A673 (cell line): Measurements from ENCODE around the gene RTN4IP1. TPM values are rescaled to one million over a fixed set of nuclear protein-coding genes. Genes with fewer than 3 reads are reported as not detected.

Source experiments
- BruUV-seq: library from RNA; stranded (reverse); fragments of 400-500 nt; replicated peaks from 2 replicates; lab custom pipeline; 2021; lab: Mats Ljungman, UMichigan
- CTCF ChIA-PET: fragments of 300-600 bp; sonication (Branson Sonifier 250); formaldehyde crosslinking; loops from one replicate; lab custom pipeline; 2022; ENCODE audit warnings: antibody characterized with exemption; lab: Charles Lee
- POLR2A ChIA-PET: fragments of 300-600 bp; sonication (Branson Sonifier 250); formaldehyde crosslinking; loops from one replicate; lab custom pipeline; 2022; ENCODE audit warnings: antibody characterized with exemption; ENCODE audit not compliant: low non-redundant PET; lab: Charles Lee
- DNase-seq: peaks from one replicate; pipeline ENCODE4 v3.0.0-alpha.2; 2015; ENCODE audit warnings: low spot score
- H3K27ac ChIP-seq: fragments of 200-600 bp; sonication (generic); 2 replicates; pipeline ENCODE4 v1.5.1; 2016; ENCODE audit warnings: mixed run types, low read depth, mild to moderate bottlenecking, mixed read lengths, antibody characterized with exemption, low read length; ENCODE audit not compliant: poor library complexity, severe bottlenecking
- H3K27me3 ChIP-seq: fragments of 200-600 bp; sonication (generic); replicated peaks from 2 replicates; pipeline ENCODE4 v1.6.1; 2017; ENCODE audit warnings: mixed run types, low read depth, mild to moderate bottlenecking, mixed read lengths, antibody characterized with exemption, low read length; ENCODE audit not compliant: insufficient read depth, poor library complexity
- H3K36me3 ChIP-seq: fragments of 200-600 bp; sonication (generic); 2 replicates; pipeline ENCODE4 v1.6.1; 2016; ENCODE audit warnings: mixed run types, mild to moderate bottlenecking, mixed read lengths, antibody characterized with exemption, low read length; ENCODE audit not compliant: insufficient read depth, poor library complexity, severe bottlenecking
- H3K4me1 ChIP-seq: fragments of 200-600 bp; sonication (generic); 2 replicates; pipeline ENCODE4 v1.6.1; 2017; ENCODE audit warnings: mixed run types, mild to moderate bottlenecking, mixed read lengths, antibody characterized with exemption, low read length; ENCODE audit not compliant: insufficient read depth, poor library complexity, severe bottlenecking
- H3K4me3 ChIP-seq: fragments of 200-600 bp; sonication (generic); 2 replicates; pipeline ENCODE4 v1.5.1; 2016; ENCODE audit warnings: low read depth, mixed run types, mild to moderate bottlenecking, mixed read lengths, low read length; ENCODE audit not compliant: poor library complexity, severe bottlenecking
- H3K9me3 ChIP-seq: fragments of 200-600 bp; sonication (generic); 2 replicates; pipeline ENCODE4 v1.6.1; 2016; ENCODE audit warnings: mixed run types, low read depth, mild to moderate bottlenecking, mixed read lengths, antibody characterized with exemption, low read length; ENCODE audit not compliant: poor library complexity, severe bottlenecking
- EZH2 ChIP-seq: fragments of 200-600 bp; sonication (generic); IDR thresholded peaks from 2 replicates; pipeline ENCODE4 v1.6.1; 2017; ENCODE audit warnings: borderline replicate concordance, low read depth, mild to moderate bottlenecking, mixed read lengths, antibody characterized with exemption, low read length; ENCODE audit not compliant: poor library complexity, severe bottlenecking
- intact Hi-C: fragments of 100-400 bp; cut with micrococcal nuclease; formaldehyde crosslinking; loops from one replicate; pipeline ENCODE4 v1.10.0; 2022; ENCODE audit not compliant: unreplicated experiment
- total RNA-seq: library from RNA; stranded (reverse); gene quantifications from 2 replicates; pipeline ENCODE4 v1.2.3, GENCODE V29; 2021
- TF ChIP-seq, protein P1 (sequence below): fragments of 300-800, 200-600 bp; sonication (generic); conservative IDR thresholded peaks from 2 replicates; pipeline ENCODE4 v1.5.1; 2017; ENCODE audit warnings: low read depth, mild to moderate bottlenecking, antibody characterized with exemption, low read length, moderate library complexity, mixed read lengths

RTN4IP1 gene
- total RNA-seq, 1 experiment from 2014 or later = 15.7 TPM

DNA sequence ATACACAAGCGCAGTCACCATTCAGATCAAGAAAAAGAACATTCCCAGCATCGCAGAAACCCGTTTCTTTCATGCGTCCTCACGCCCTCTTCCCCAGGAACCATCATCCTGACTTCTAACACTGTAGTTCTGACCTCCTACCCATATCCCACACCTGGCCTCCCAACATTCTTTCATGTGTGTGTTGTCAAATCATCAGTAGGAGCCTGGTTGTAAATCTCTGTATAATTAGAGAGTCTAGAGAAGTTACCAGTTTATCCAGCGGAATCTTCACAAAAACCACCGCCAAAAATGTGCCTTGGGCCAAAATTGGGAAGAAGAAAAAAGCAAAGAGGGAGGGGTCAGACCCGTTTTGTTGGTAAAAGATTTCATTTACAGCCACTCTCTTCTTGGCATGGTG is 91.6 kb downstream of the RTN4IP1 start:
- Histone ChIP-seq H3K36me3 (no peaks in the 10 kb centered on the region), H3K27me3 (no peaks in the 10 kb centered on the region), H3K27ac (no peak overlapping the region), H3K4me1 (peaks cover 15% of the 10 kb centered on the region), H3K4me3 (no peak overlapping the region), H3K9me3 (no peaks in the 10 kb centered on the region)
- BruUV-seq = no TSS peak
- ChIA-PET POLR2A (no interaction called here), CTCF (no interaction called here)
- intact Hi-C loops = no loop called here
- TF ChIP-seq EZH2 = no peak
- TF ChIP-seq, protein P1, sequence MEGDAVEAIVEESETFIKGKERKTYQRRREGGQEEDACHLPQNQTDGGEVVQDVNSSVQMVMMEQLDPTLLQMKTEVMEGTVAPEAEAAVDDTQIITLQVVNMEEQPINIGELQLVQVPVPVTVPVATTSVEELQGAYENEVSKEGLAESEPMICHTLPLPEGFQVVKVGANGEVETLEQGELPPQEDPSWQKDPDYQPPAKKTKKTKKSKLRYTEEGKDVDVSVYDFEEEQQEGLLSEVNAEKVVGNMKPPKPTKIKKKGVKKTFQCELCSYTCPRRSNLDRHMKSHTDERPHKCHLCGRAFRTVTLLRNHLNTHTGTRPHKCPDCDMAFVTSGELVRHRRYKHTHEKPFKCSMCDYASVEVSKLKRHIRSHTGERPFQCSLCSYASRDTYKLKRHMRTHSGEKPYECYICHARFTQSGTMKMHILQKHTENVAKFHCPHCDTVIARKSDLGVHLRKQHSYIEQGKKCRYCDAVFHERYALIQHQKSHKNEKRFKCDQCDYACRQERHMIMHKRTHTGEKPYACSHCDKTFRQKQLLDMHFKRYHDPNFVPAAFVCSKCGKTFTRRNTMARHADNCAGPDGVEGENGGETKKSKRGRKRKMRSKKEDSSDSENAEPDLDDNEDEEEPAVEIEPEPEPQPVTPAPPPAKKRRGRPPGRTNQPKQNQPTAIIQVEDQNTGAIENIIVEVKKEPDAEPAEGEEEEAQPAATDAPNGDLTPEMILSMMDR = no peak
- no peak for DNase-seq

- intact Hi-C loops = no loop called here
- TF ChIP-seq EZH2 = no peak
- TF ChIP-seq, protein P1 = no peak
- Histone ChIP-seq H3K4me3 (no peak overlapping the region), H3K27ac (no peak overlapping the region), H3K4me1 (peaks cover 15% of the 10 kb centered on the region), H3K27me3 (no peaks in the 10 kb centered on the region), H3K9me3 (no peaks in the 10 kb centered on the region), H3K36me3 (no peaks in the 10 kb centered on the region)
- ChIA-PET POLR2A (no interaction called here), CTCF (interaction anchor here (0.5 kb wide), 1 partner anchor 64 kb away, joined by 4 read pairs; no protein-coding TSS in a partner anchor)
- DNase-seq = no peak
- no TSS peak for BruUV-seq
Measured at GRCh38 chr6:106536851-106537250, 92.4 kb downstream of the RTN4IP1 start.

- intact Hi-C loops = no loop called here
- ChIA-PET POLR2A (no interaction called here), CTCF (interaction anchor here (0.5 kb wide), 1 partner anchor 64 kb away, joined by 4 read pairs; no protein-coding TSS in a partner anchor)
- no peak for DNase-seq
- Histone ChIP-seq H3K36me3 (no peaks in the 10 kb centered on the region), H3K4me1 (peaks cover 15% of the 10 kb centered on the region), H3K27me3 (no peaks in the 10 kb centered on the region), H3K27ac (no peak overlapping the region), H3K4me3 (no peak overlapping the region), H3K9me3 (no peaks in the 10 kb centered on the region)
- TF ChIP-seq EZH2 = no peak
- TF ChIP-seq, protein P1 = no peak
- no TSS peak for BruUV-seq
Measured at GRCh38 chr6:106536357-106536756, 92.9 kb downstream of the RTN4IP1 start.
